Activated CD8-positive, alpha-beta T cell treated with anti-CD3 and anti-CD28 coated beads for 36 hours (primary cell): ENCODE results near the gene UBR2. TPM values are rescaled to one million over a fixed set of nuclear protein-coding genes. Genes with fewer than 3 reads are reported as not detected.

Experiments used
- ATAC-seq: fragments of 200-7000 bp; cut with Tn5 transposase; one replicate; pipeline ENCODE4 v1.10.0; 2021; ENCODE audit warnings: mild to moderate bottlenecking, moderate library complexity
- CTCF ChIA-PET: fragments of 350-600 bp; sonication (Branson Sonifier 250); formaldehyde crosslinking; loops from one replicate; lab custom pipeline; 2021; ENCODE audit warnings: antibody characterized with exemption; lab: Charles Lee
- POLR2A ChIA-PET: fragments of 350-600 bp; sonication (Branson Sonifier 250); formaldehyde crosslinking; loops from one replicate; lab custom pipeline; 2021; ENCODE audit warnings: antibody characterized with exemption; lab: Charles Lee
- DNase-seq: peaks from one replicate; pipeline ENCODE4 v3.0.0-alpha.2; 2020
- H3K27ac Mint-ChIP-seq: one replicate; pipeline ENCODE4 v1.8.0; 2021; ENCODE audit warnings: mild to moderate bottlenecking, mixed read lengths
- H3K27me3 Mint-ChIP-seq: one replicate; pipeline ENCODE4 v1.8.0; 2021; ENCODE audit warnings: mixed read lengths
- H3K36me3 Mint-ChIP-seq: one replicate; pipeline ENCODE4 v1.8.0; 2021; ENCODE audit warnings: low read depth, mixed read lengths
- H3K4me1 Mint-ChIP-seq: one replicate; pipeline ENCODE4 v1.8.0; 2021; ENCODE audit warnings: low read depth, mixed read lengths
- H3K4me3 Mint-ChIP-seq: one replicate; pipeline ENCODE4 v1.8.0; 2021; ENCODE audit warnings: mild to moderate bottlenecking, moderate library complexity, mixed read lengths
- H3K9me3 Mint-ChIP-seq: one replicate; pipeline ENCODE4 v1.8.0; 2021; ENCODE audit warnings: mixed read lengths
- CTCF ChIP-seq: fragments of 200-600 bp; IDR thresholded peaks from one replicate; pipeline ENCODE4 v1.8.0; 2022; ENCODE audit warnings: antibody characterized with exemption, mild to moderate bottlenecking
- intact Hi-C: fragments of 100-400 bp; cut with micrococcal nuclease; formaldehyde crosslinking; loops from one replicate; pipeline ENCODE4 v1.10.0; 2022
- total RNA-seq, 2 experiments: library from RNA; stranded (reverse); gene quantifications; one replicate each; pipeline ENCODE4 v1.2.3, GENCODE V29; 2021

The UBR2 gene
- total RNA-seq, 2 experiments from 2014 or later, result 24.5 to 25.8 TPM

DNA sequence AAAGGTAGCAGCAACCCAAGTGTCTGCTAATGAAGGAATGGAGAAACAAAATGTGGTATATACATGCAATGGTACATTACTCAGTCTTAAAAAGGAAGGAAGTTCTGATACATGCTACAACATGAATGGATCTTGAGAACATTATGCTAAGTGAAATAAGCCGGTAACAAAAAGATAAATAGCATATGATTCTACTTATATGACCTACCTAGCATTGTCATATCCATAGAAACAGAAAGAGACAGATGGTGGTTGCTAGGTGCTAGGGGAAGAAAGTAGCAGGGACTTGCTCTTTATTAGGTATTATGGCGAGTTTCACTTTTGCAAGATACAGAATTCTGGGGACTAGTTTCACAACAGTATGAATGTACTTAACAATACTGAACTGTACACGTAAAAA, 46.6 kb downstream of the UBR2 start:
- no peaks in the 10 kb centered on the region for H3K27me3 Mint-ChIP-seq
- ATAC-seq, result peak; percentile 82
- ChIA-PET CTCF (no interaction called here), POLR2A (no interaction called here)
- H3K4me3 Mint-ChIP-seq, result no peak overlapping the region
- H3K36me3 Mint-ChIP-seq, result peaks cover 16% of the 10 kb centered on the region
- peaks cover 8% of the 10 kb centered on the region for H3K4me1 Mint-ChIP-seq
- no peak for TF ChIP-seq CTCF
- DNase-seq, result no peak
- intact Hi-C loops, result no loop called here
- H3K27ac Mint-ChIP-seq, result peak overlapping the region; percentile 41
- no peaks in the 10 kb centered on the region for H3K9me3 Mint-ChIP-seq

GRCh38 chr6:42615518-42615917, 51.7 kb downstream of the UBR2 start:
- Mint-ChIP-seq H3K36me3 (peaks cover 24% of the 10 kb centered on the region), H3K27me3 (no peaks in the 10 kb centered on the region), H3K9me3 (no peaks in the 10 kb centered on the region), H3K4me3 (no peak overlapping the region), H3K4me1 (peaks cover 1% of the 10 kb centered on the region), H3K27ac (no peak overlapping the region)
- intact Hi-C loops, result no loop called here
- CTCF ChIA-PET, result no interaction called here
- POLR2A ChIA-PET, result no interaction called here
- DNase-seq (no peak), ATAC-seq (no peak)
- TF ChIP-seq CTCF, result no peak

DNA sequence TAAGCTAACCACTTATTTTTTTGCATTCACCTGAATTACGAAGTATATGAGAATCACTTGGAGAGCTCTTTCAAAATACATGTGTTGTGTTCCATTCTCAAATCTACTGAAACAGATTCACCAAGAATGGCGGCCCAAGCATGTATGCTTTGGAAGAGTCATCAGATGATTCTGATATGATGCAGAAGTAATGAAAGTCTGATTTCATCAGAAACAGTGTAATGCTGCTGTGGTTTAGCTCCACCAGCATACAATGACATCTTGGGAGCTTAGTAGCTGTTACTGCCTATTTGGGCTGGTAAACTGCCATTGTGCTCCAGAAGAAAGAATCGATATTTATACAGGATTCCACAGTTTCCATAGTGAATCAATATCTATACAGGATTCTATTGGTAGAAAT, 52.9 kb downstream of the UBR2 start:
- Mint-ChIP-seq H3K27me3 (no peaks in the 10 kb centered on the region), H3K36me3 (peaks cover 23% of the 10 kb centered on the region), H3K27ac (no peak overlapping the region), H3K4me3 (no peak overlapping the region), H3K4me1 (no peaks in the 10 kb centered on the region), H3K9me3 (no peaks in the 10 kb centered on the region)
- no peak for TF ChIP-seq CTCF
- ATAC-seq (no peak), DNase-seq (no peak)
- POLR2A ChIA-PET, result no interaction called here
- intact Hi-C loops, result no loop called here
- CTCF ChIA-PET, result no interaction called here

DNA sequence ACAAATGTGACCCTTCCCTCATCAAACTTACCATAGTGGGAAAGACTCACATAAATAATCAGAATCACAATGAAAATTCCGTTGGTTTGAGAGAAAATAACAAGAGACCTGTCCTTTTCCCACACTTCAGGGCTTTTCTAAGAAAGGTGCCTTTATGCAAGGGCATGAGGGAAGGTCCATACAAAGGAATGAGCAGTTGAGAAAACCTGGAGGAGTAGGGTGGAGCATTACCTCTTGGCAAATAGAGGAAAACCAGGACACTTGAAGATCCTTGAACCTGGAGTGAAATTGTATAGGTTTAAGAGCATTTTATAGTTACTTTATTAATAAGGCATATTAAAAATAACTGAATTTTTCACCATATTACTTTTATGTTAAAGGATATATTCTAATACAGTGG, 54.3 kb downstream of the UBR2 start:
- DNase-seq (no peak), ATAC-seq (no peak)
- peaks cover 21% of the 10 kb centered on the region for H3K36me3 Mint-ChIP-seq
- H3K4me1 Mint-ChIP-seq, result no peaks in the 10 kb centered on the region
- ChIA-PET POLR2A (no interaction called here), CTCF (interaction anchor here (0.9 to 1.4 kb wide), 4 partner anchors 12 to 71 kb away, joined by 3 to 4 read pairs (median 3); no protein-coding TSS in a partner anchor)
- H3K4me3 Mint-ChIP-seq, result no peak overlapping the region
- no peaks in the 10 kb centered on the region for H3K27me3 Mint-ChIP-seq
- no peak overlapping the region for H3K27ac Mint-ChIP-seq
- H3K9me3 Mint-ChIP-seq, result no peaks in the 10 kb centered on the region
- intact Hi-C loops, result no loop called here
- no peak for TF ChIP-seq CTCF

GRCh38 chr6:42618686-42619085, 54.9 kb downstream of the UBR2 start:
- CTCF ChIA-PET, result interaction anchor here (0.9 to 1.4 kb wide), 4 partner anchors 13 to 71 kb away, joined by 3 to 4 read pairs (median 3); no protein-coding TSS in a partner anchor
- Mint-ChIP-seq H3K27me3 (no peaks in the 10 kb centered on the region), H3K9me3 (no peaks in the 10 kb centered on the region), H3K27ac (no peak overlapping the region), H3K4me3 (no peak overlapping the region), H3K36me3 (peaks cover 21% of the 10 kb centered on the region), H3K4me1 (no peaks in the 10 kb centered on the region)
- POLR2A ChIA-PET, result no interaction called here
- ATAC-seq (no peak), DNase-seq (no peak)
- no peak for TF ChIP-seq CTCF
- intact Hi-C loops, result no loop called here
